GM15510 (cell line): ENCODE measurements around the gene CPNE5.

ENCODE experiments used
- POLR2A ChIP-seq: IDR thresholded peaks from 3 replicates; pipeline ENCODE4 v1.6.1; 2011; ENCODE audit warnings: borderline replicate concordance; ENCODE audit not compliant: insufficient read length; ENCODE audit errors: extremely low read depth

The CPNE5 gene

GRCh38 chr6:36777801-36778200 is 61.4 kb downstream of the CPNE5 start:
- no peak for TF ChIP-seq POLR2A

- TF ChIP-seq POLR2A, result no peak
Observed at GRCh38 chr6:36776167-36776566, 63.1 kb downstream of the CPNE5 start.

GRCh38 chr6:36774331-36774730 is 64.9 kb downstream of the CPNE5 start:
- no peak for TF ChIP-seq POLR2A

- TF ChIP-seq POLR2A, result no peak
Observed at GRCh38 chr6:36772397-36772796, 66.8 kb downstream of the CPNE5 start.

- TF ChIP-seq POLR2A, result no peak
Observed at GRCh38 chr6:36771145-36771544, 68.1 kb downstream of the CPNE5 start.

GRCh38 chr6:36769676-36770499 is 69.4 kb downstream of the CPNE5 start:
- no peak for TF ChIP-seq POLR2A

GRCh38 chr6:36769183-36769675 is 70.0 kb downstream of the CPNE5 start:
- TF ChIP-seq POLR2A, result no peak

- TF ChIP-seq POLR2A, result no peak
Observed at GRCh38 chr6:36766399-36766945, 72.8 kb downstream of the CPNE5 start.

- TF ChIP-seq POLR2A, result no peak
Observed at GRCh38 chr6:36765594-36766398, 73.4 kb downstream of the CPNE5 start.

- no peak for TF ChIP-seq POLR2A
Observed at GRCh38 chr6:36765190-36765589, 74.1 kb downstream of the CPNE5 start.

- no peak for TF ChIP-seq POLR2A
Observed at GRCh38 chr6:36762123-36762522, 77.1 kb downstream of the CPNE5 start.

- no peak for TF ChIP-seq POLR2A
Observed at GRCh38 chr6:36760685-36761435, 78.4 kb downstream of the CPNE5 start.

GRCh38 chr6:36759148-36759759 is 80.0 kb downstream of the CPNE5 start:
- TF ChIP-seq POLR2A, result no peak

- TF ChIP-seq POLR2A, result no peak
Observed at GRCh38 chr6:36758516-36759147, 80.6 kb downstream of the CPNE5 start.
